Measurements from ENCODE around the gene MLLT3.

DNA sequence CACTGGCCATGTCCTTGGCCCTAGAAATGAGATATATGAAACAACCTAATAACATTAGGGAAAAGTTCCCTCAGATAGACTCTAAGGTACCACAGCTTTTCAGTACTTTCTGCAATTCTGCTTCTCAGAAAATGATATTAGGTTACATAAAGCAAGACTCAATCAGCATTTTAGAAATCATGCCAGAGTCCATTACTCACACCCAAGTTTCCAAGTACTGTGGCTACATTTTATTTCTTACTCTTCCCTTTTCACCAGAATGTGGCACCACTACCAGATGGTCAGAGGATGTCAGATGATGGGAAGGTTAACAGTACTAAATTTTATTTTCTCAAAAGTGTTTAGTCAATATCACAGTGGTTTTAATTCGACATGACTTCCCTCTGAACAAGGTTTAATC is 217.2 kb downstream of the MLLT3 start:
- TF ChIP-seq, protein P1, sequence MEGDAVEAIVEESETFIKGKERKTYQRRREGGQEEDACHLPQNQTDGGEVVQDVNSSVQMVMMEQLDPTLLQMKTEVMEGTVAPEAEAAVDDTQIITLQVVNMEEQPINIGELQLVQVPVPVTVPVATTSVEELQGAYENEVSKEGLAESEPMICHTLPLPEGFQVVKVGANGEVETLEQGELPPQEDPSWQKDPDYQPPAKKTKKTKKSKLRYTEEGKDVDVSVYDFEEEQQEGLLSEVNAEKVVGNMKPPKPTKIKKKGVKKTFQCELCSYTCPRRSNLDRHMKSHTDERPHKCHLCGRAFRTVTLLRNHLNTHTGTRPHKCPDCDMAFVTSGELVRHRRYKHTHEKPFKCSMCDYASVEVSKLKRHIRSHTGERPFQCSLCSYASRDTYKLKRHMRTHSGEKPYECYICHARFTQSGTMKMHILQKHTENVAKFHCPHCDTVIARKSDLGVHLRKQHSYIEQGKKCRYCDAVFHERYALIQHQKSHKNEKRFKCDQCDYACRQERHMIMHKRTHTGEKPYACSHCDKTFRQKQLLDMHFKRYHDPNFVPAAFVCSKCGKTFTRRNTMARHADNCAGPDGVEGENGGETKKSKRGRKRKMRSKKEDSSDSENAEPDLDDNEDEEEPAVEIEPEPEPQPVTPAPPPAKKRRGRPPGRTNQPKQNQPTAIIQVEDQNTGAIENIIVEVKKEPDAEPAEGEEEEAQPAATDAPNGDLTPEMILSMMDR (IDR thresholded peaks at IDR 0.05): no peak
- no peak for TF ChIP-seq EP300 (IDR thresholded peaks at IDR 0.05)
- TF ChIP-seq POLR2A (IDR thresholded peaks at IDR 0.05): no peak
